Measurements from ENCODE around the gene RALGAPA1. TPM values are rescaled to one million over a fixed set of nuclear protein-coding genes. Genes with fewer than 3 reads are reported as not detected.
A peak's percentile ranks its signal among the peaks of the same experiment; 100 is the strongest.
"Not testable (repeated sequence)": the region's sequence is repeated elsewhere in the genome, so short reads cannot be mapped to it uniquely, and the experiment has no call there.

Gene RALGAPA1
- 10 to 100 TPM; 65.5 to 66.6 TPM for total RNA-seq

GRCh38 chr14:35808638-35809563 is at the start of gene RALGAPA1:
Gene RALGAPA1, minus strand, starts transcription at chr14:35809295. Its CDS starts 460 bp downstream, at chr14:35808835.
- under 1% methylated on average over 44 of the region's 66 CpGs for WGBS
- peak within 1 kb of the TSS; percentile 61 to 69 for H3K4me3 ChIP-seq
- intact Hi-C loops (cut with DNase I) = loop anchor here (10.0 kb wide), 1 partner anchor 124 kb away; no protein-coding TSS in a partner anchor
- not testable (repeated sequence) for H3K4me1 ChIP-seq (replicated peaks); H3K9me3 ChIP-seq; H3K36me3 ChIP-seq; H3K27me3 ChIP-seq (replicated peaks; ENCODE audit: insufficient read depth)
- H3K27ac ChIP-seq = peak within 1 kb of the TSS; percentile 94 to 96
- TF ChIP-seq POLR2A (IDR thresholded peaks at IDR 0.05) = peak; percentile 97
- TF ChIP-seq POLR2AphosphoS5 (IDR thresholded peaks at IDR 0.05) = peak; percentile 96
- TF ChIP-seq, protein P1, sequence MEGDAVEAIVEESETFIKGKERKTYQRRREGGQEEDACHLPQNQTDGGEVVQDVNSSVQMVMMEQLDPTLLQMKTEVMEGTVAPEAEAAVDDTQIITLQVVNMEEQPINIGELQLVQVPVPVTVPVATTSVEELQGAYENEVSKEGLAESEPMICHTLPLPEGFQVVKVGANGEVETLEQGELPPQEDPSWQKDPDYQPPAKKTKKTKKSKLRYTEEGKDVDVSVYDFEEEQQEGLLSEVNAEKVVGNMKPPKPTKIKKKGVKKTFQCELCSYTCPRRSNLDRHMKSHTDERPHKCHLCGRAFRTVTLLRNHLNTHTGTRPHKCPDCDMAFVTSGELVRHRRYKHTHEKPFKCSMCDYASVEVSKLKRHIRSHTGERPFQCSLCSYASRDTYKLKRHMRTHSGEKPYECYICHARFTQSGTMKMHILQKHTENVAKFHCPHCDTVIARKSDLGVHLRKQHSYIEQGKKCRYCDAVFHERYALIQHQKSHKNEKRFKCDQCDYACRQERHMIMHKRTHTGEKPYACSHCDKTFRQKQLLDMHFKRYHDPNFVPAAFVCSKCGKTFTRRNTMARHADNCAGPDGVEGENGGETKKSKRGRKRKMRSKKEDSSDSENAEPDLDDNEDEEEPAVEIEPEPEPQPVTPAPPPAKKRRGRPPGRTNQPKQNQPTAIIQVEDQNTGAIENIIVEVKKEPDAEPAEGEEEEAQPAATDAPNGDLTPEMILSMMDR (IDR thresholded peaks at IDR 0.05) = peak in 2 of 4 experiments; percentile 58 to 62
- peak; percentile 94 for DNase-seq (ENCODE audit: low spot score)

GRCh38 chr14:35858521-35859209 is 49.6 kb upstream of the RALGAPA1 start:
- H3K36me3 ChIP-seq = no peaks in the 10 kb centered on the region
- WGBS = 93% methylated on average over 7 of the region's 7 CpGs
- TF ChIP-seq, protein P1 (IDR thresholded peaks at IDR 0.05) = no peak
- no peak for TF ChIP-seq POLR2A (IDR thresholded peaks at IDR 0.05)
- TF ChIP-seq POLR2AphosphoS5 (IDR thresholded peaks at IDR 0.05) = no peak

GRCh38 chr14:35855876-35856481 is 46.9 kb upstream of the RALGAPA1 start:
- H3K27ac ChIP-seq = no peak overlapping the region
- no peak for DNase-seq (ENCODE audit: low spot score)
- no peaks in the 10 kb centered on the region for H3K4me1 ChIP-seq (replicated peaks)
- intact Hi-C loops (cut with DNase I) = no loop called here
- TF ChIP-seq POLR2AphosphoS5 (IDR thresholded peaks at IDR 0.05) (no peak), POLR2A (IDR thresholded peaks at IDR 0.05) (no peak)
- TF ChIP-seq, protein P1 (IDR thresholded peaks at IDR 0.05) = no peak
- WGBS = 61% methylated on average over 6 of the region's 6 CpGs
- H3K27me3 ChIP-seq (replicated peaks; ENCODE audit: insufficient read depth) = no peaks in the 10 kb centered on the region
- H3K36me3 ChIP-seq = no peaks in the 10 kb centered on the region
- no peak overlapping the region for H3K4me3 ChIP-seq
- no peaks in the 10 kb centered on the region for H3K9me3 ChIP-seq

More at GRCh38 chr14:35858521-35859209, 49.6 kb upstream of the RALGAPA1 start:
- Histone ChIP-seq H3K27ac (no peak overlapping the region), H3K27me3 (replicated peaks; ENCODE audit: insufficient read depth) (no peaks in the 10 kb centered on the region), H3K4me3 (no peak overlapping the region), H3K4me1 (replicated peaks) (no peaks in the 10 kb centered on the region), H3K9me3 (no peaks in the 10 kb centered on the region)
- DNase-seq (ENCODE audit: low spot score) = no peak
- intact Hi-C loops (cut with DNase I) = no loop called here

- Histone ChIP-seq H3K27me3 (replicated peaks; ENCODE audit: insufficient read depth) (no peaks in the 10 kb centered on the region), H3K36me3 (no peaks in the 10 kb centered on the region), H3K9me3 (no peaks in the 10 kb centered on the region), H3K27ac (no peak overlapping the region), H3K4me1 (replicated peaks) (no peaks in the 10 kb centered on the region), H3K4me3 (no peak overlapping the region)
- TF ChIP-seq, protein P1 (IDR thresholded peaks at IDR 0.05) = no peak
- TF ChIP-seq POLR2AphosphoS5 (IDR thresholded peaks at IDR 0.05) (no peak), POLR2A (IDR thresholded peaks at IDR 0.05) (no peak)
- intact Hi-C loops (cut with DNase I) = no loop called here
- no peak for DNase-seq (ENCODE audit: low spot score)
- 59% methylated on average over 1 of the region's 1 CpG for WGBS
These were observed 45.7 kb upstream of the RALGAPA1 start for GRCh38 chr14:35854696-35855270.

Measured in prostate gland (tissue), 2 donors.